H9 (cell line): ENCODE data around the gene RAB9A. TPM values are rescaled to one million over a fixed set of nuclear protein-coding genes. Genes with fewer than 3 reads are reported as not detected.

Source experiments
- DNase-seq: peaks from one replicate; pipeline ENCODE4 v3.0.0-alpha.2; 2017
- H2AFZ ChIP-seq: one replicate; pipeline ENCODE4 v1.6.1; 2013; ENCODE audit warnings: mild to moderate bottlenecking, low read length, control low read depth, moderate library complexity
- H2AK5ac ChIP-seq: 2 replicates; pipeline ENCODE4 v1.6.1; 2013; ENCODE audit warnings: low read length, control low read depth, mixed read lengths; ENCODE audit not compliant: insufficient read length
- H2BK120ac ChIP-seq: one replicate; pipeline ENCODE4 v1.6.1; 2013; ENCODE audit warnings: low read depth, mild to moderate bottlenecking, low read length, control low read depth, inconsistent platforms; ENCODE audit not compliant: poor library complexity, severe bottlenecking
- H2BK12ac ChIP-seq: 2 replicates; pipeline ENCODE4 v1.6.1; 2013; ENCODE audit warnings: low read length, control low read depth, mixed read lengths, low read depth; ENCODE audit not compliant: insufficient read length
- H2BK15ac ChIP-seq: 2 replicates; pipeline ENCODE4 v1.6.1; 2013; ENCODE audit warnings: low read depth, low read length, control low read depth
- H2BK20ac ChIP-seq: one replicate; pipeline ENCODE4 v1.6.1; 2013; ENCODE audit warnings: low read depth, mild to moderate bottlenecking, low read length, control low read depth, inconsistent platforms; ENCODE audit not compliant: poor library complexity, severe bottlenecking
- H2BK5ac ChIP-seq: 2 replicates; pipeline ENCODE4 v1.6.1; 2013; ENCODE audit warnings: low read length, control low read depth, mixed read lengths; ENCODE audit not compliant: insufficient read length
- H3K14ac ChIP-seq: 2 replicates; pipeline ENCODE4 v1.6.1; 2013; ENCODE audit warnings: low read length, control low read depth; ENCODE audit not compliant: insufficient read depth
- H3K18ac ChIP-seq: 2 replicates; pipeline ENCODE4 v1.6.1; 2013; ENCODE audit warnings: low read depth, mild to moderate bottlenecking, mixed read lengths, low read length, control low read depth; ENCODE audit not compliant: insufficient read length
- H3K23ac ChIP-seq: 2 replicates; pipeline ENCODE4 v1.6.1; 2013; ENCODE audit warnings: low read length, control low read depth, mixed read lengths, low read depth; ENCODE audit not compliant: insufficient read length
- H3K23me2 ChIP-seq: 2 replicates; pipeline ENCODE4 v1.6.1; 2013; ENCODE audit warnings: low read depth, mild to moderate bottlenecking, mixed read lengths, low read length, control low read depth; ENCODE audit not compliant: insufficient read length, poor library complexity, severe bottlenecking
- H3K27ac ChIP-seq: 2 replicates; pipeline ENCODE4 v1.5.1; 2013; ENCODE audit warnings: low read length, control low read depth, mixed read lengths, low read depth; ENCODE audit not compliant: insufficient read length
- H3K27me3 ChIP-seq: 2 replicates; pipeline ENCODE4 v1.6.1; 2013; ENCODE audit warnings: low read length, control low read depth, inconsistent platforms; ENCODE audit not compliant: insufficient read depth
- H3K4ac ChIP-seq: 2 replicates; pipeline ENCODE4 v1.6.1; 2013; ENCODE audit warnings: low read depth, mild to moderate bottlenecking, control low read depth, inconsistent platforms, low read length, moderate library complexity
- H3K4me1 ChIP-seq: 2 replicates; pipeline ENCODE4 v1.6.1; 2013; ENCODE audit warnings: low read length, control low read depth, inconsistent platforms; ENCODE audit not compliant: insufficient read depth
- H3K4me2 ChIP-seq: 2 replicates; pipeline ENCODE4 v1.6.1; 2013; ENCODE audit warnings: low read length, control low read depth, mixed read lengths; ENCODE audit not compliant: insufficient read length, insufficient read depth
- H3K56ac ChIP-seq: 2 replicates; pipeline ENCODE4 v1.6.1; 2013; ENCODE audit warnings: low read depth, mild to moderate bottlenecking, mixed read lengths, low read length, control low read depth; ENCODE audit not compliant: insufficient read length
- H3K79me1 ChIP-seq: 2 replicates; pipeline ENCODE4 v1.6.1; 2013; ENCODE audit warnings: low read depth, mild to moderate bottlenecking, moderate library complexity, low read length, control low read depth, inconsistent platforms; ENCODE audit not compliant: insufficient read depth, poor library complexity, severe bottlenecking
- H3K79me2 ChIP-seq: 2 replicates; pipeline ENCODE4 v1.6.1; 2013; ENCODE audit warnings: low read length, control low read depth, inconsistent platforms; ENCODE audit not compliant: insufficient read depth
- H3K9ac ChIP-seq: 2 replicates; pipeline ENCODE4 v1.6.1; 2013; ENCODE audit warnings: low read length, control low read depth, mixed read lengths; ENCODE audit not compliant: insufficient read length; ENCODE audit errors: extremely low read depth
- H3K9me3 ChIP-seq: one replicate; pipeline ENCODE4 v1.6.1; 2013; ENCODE audit warnings: low read depth, low read length, inconsistent platforms; ENCODE audit not compliant: control insufficient read depth
- H3T11ph ChIP-seq: one replicate; pipeline ENCODE4 v1.6.1; 2013; ENCODE audit warnings: mild to moderate bottlenecking, low read length, control low read depth, inconsistent platforms
- H4K20me1 ChIP-seq: one replicate; pipeline ENCODE4 v1.6.1; 2013; ENCODE audit not compliant: control insufficient read depth, insufficient read length, insufficient read depth
- H4K5ac ChIP-seq: 2 replicates; pipeline ENCODE4 v1.6.1; 2013; ENCODE audit warnings: low read depth, mild to moderate bottlenecking, mixed read lengths, low read length, control low read depth; ENCODE audit not compliant: insufficient read length
- H4K8ac ChIP-seq: replicated peaks from 2 replicates; pipeline ENCODE4 v1.6.1; 2013; ENCODE audit warnings: low read length, control low read depth, mixed read lengths, low read depth; ENCODE audit not compliant: insufficient read length
- H4K91ac ChIP-seq: 2 replicates; pipeline ENCODE4 v1.6.1; 2013; ENCODE audit warnings: low read depth, mild to moderate bottlenecking, moderate library complexity, mixed read lengths, low read length, control low read depth; ENCODE audit not compliant: insufficient read length
- H3K27ac Mint-ChIP-seq, 3 experiments: 2 replicates in 2 of 3; 3 replicates in 1 of 3; pipeline ENCODE4 v1.8.0; 2020 to 2021; ENCODE audit warnings: mixed read lengths in 3 of 3, mild to moderate bottlenecking in 1 of 3, moderate library complexity in 1 of 3
- H3K27me3 Mint-ChIP-seq: 2 replicates; pipeline ENCODE4 v1.8.0; 2021; ENCODE audit warnings: low read depth, mild to moderate bottlenecking, moderate library complexity, mixed read lengths
- H3K36me3 Mint-ChIP-seq, 3 experiments: 2 replicates in 2 of 3; 3 replicates in 1 of 3; pipeline ENCODE4 v1.8.0; 2020 to 2021; ENCODE audit warnings: low read depth in 3 of 3, mixed read lengths in 3 of 3; ENCODE audit not compliant: insufficient read depth in 1 of 3
- H3K4me1 Mint-ChIP-seq, 2 experiments: 2 replicates each; pipeline ENCODE4 v1.8.0; 2020; ENCODE audit warnings: mixed read lengths in 2 of 2
- H3K4me3 Mint-ChIP-seq, 2 experiments: 2 replicates in 1 of 2; 3 replicates in 1 of 2; pipeline ENCODE4 v1.8.0; 2020 to 2021; ENCODE audit warnings: mild to moderate bottlenecking in 2 of 2, mixed read lengths in 2 of 2, moderate library complexity in 1 of 2
- H3K9me3 Mint-ChIP-seq, 2 experiments: 2 replicates in 1 of 2; 3 replicates in 1 of 2; pipeline ENCODE4 v1.8.0; 2020; ENCODE audit warnings: mild to moderate bottlenecking in 2 of 2, mixed read lengths in 2 of 2, moderate library complexity in 1 of 2
- WGBS: extraction: QIAGEN DNeasy Blood & Tissue Kit; methylation state at CpG from one replicate; pipeline ENCODE4 v1.1.7; 2013; ENCODE audit warnings: missing lambda C conversion rate, low lambda C conversion rate, mixed read lengths; ENCODE audit not compliant: insufficient read length; ENCODE audit errors: extremely low coverage; 5-methylcytosine and 5-hydroxymethylcytosine counted together
- total RNA-seq: library from RNA; stranded (reverse); gene quantifications from 2 replicates; pipeline ENCODE4 v1.2.1, GENCODE V29; 2021
- TF ChIP-seq, protein P1 (sequence below): fragments of 200-600 bp; sonication (generic); conservative IDR thresholded peaks from 3 replicates; pipeline ENCODE4 v1.8.0; 2021; ENCODE audit warnings: antibody characterized with exemption, mild to moderate bottlenecking

RAB9A gene
- total RNA-seq, 1 experiment from 2014 or later = 21.3 TPM

DNA sequence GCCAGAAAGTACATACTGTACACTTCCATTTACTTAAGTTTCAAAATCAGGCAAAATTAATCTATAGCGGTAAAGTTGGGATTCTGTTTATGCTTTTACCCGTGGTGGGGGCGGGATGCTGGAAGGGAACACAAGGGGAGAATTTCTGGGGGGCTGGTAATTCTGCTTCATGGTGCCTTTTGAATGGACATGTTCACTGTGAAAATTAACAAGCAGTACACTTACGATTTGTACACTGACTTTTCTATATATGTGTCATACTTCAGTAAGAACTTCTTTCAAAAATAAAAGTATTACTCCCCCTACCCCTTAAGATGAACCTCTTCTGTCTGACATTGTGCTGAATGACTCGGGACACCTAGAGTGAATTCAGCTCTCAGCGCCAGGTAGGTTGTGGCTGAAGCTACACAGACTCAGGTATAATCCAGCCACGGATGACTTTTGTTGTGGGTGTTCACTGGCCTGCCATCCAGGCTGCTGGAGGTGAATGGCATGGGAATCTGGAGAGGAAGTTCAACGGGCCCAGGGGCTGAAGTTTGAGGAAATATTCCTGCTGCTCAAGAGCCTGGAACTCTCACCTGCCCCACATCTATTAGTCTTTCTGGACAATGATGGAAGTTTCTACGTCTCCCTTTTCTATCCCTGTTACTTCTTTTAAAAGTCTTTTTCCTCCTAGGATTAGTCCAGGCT, 43.3 kb upstream of the RAB9A start:
- no peak overlapping the region for H3T11ph ChIP-seq
- H2BK15ac ChIP-seq = no peak overlapping the region
- no CpG with 5 or more reads among the region's 9 CpGs for WGBS
- no peak for DNase-seq
- no peaks in the 10 kb centered on the region; the same call in 1 of the 2 replicates for H3K4me1 ChIP-seq
- no peak overlapping the region for H3K23ac ChIP-seq
- H3K18ac ChIP-seq = no peak overlapping the region
- H3K79me1 ChIP-seq = no peaks in the 10 kb centered on the region
- no peak overlapping the region for H2BK20ac ChIP-seq
- H3K23me2 ChIP-seq = no peaks in the 10 kb centered on the region
- H4K5ac ChIP-seq = no peak overlapping the region
- H3K79me2 ChIP-seq = no peaks in the 10 kb centered on the region
- Mint-ChIP-seq H3K4me1 (peaks cover 6 to 7% of the 10 kb centered on the region in 2 experiments; a peak in 3 of 4 replicates), H3K27ac (peak overlapping the region in 1 of 3 experiments; percentile 72; a peak in 3 of 7 replicates), H3K9me3 (peaks cover 30 to 37% of the 10 kb centered on the region in 2 experiments), H3K4me3 (no peak overlapping the region), H3K27me3 (no peaks in the 10 kb centered on the region), H3K36me3 (no peaks in the 10 kb centered on the region; a peak in 1 of 7 replicates)
- H3K9ac ChIP-seq = no peak overlapping the region
- H2AFZ ChIP-seq = no peak overlapping the region
- no peak overlapping the region for H2BK120ac ChIP-seq
- no peak overlapping the region for H3K27ac ChIP-seq
- no peak overlapping the region for H3K56ac ChIP-seq
- no peak overlapping the region for H2BK12ac ChIP-seq
- H3K4me2 ChIP-seq = no peak overlapping the region
- H4K20me1 ChIP-seq = no peaks in the 10 kb centered on the region
- no peak overlapping the region for H4K91ac ChIP-seq
- H2BK5ac ChIP-seq = no peak overlapping the region
- no peak overlapping the region for H2AK5ac ChIP-seq
- H3K14ac ChIP-seq = no peak overlapping the region
- no peak overlapping the region for H3K4ac ChIP-seq
- no peaks in the 10 kb centered on the region for H3K27me3 ChIP-seq
- TF ChIP-seq, protein P1, sequence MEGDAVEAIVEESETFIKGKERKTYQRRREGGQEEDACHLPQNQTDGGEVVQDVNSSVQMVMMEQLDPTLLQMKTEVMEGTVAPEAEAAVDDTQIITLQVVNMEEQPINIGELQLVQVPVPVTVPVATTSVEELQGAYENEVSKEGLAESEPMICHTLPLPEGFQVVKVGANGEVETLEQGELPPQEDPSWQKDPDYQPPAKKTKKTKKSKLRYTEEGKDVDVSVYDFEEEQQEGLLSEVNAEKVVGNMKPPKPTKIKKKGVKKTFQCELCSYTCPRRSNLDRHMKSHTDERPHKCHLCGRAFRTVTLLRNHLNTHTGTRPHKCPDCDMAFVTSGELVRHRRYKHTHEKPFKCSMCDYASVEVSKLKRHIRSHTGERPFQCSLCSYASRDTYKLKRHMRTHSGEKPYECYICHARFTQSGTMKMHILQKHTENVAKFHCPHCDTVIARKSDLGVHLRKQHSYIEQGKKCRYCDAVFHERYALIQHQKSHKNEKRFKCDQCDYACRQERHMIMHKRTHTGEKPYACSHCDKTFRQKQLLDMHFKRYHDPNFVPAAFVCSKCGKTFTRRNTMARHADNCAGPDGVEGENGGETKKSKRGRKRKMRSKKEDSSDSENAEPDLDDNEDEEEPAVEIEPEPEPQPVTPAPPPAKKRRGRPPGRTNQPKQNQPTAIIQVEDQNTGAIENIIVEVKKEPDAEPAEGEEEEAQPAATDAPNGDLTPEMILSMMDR = no peak
- no peaks in the 10 kb centered on the region for H3K9me3 ChIP-seq
- H4K8ac ChIP-seq = no peak overlapping the region
